Esophagus muscularis mucosa (tissue), 3 donors: ENCODE results near the gene BIN1.

Experiments used
- EP300 ChIP-seq: sonication (generic); formaldehyde crosslinking; IDR thresholded peaks from one replicate; pipeline ENCODE4 v1.6.1; 2017; ENCODE audit warnings: antibody characterized with exemption
- TF ChIP-seq, protein P1 (sequence below), 3 experiments: fragments of 200-600 bp in 2 of 3; fragments of 450-650 bp in 1 of 3; sonication (generic) in 2 of 3; IDR thresholded peaks; one replicate each; pipeline ENCODE4 v1.5.1; 2017 to 2019; ENCODE audit warnings: antibody characterized with exemption in 3 of 3, mild to moderate bottlenecking in 2 of 3, moderate library complexity in 1 of 3

DNA sequence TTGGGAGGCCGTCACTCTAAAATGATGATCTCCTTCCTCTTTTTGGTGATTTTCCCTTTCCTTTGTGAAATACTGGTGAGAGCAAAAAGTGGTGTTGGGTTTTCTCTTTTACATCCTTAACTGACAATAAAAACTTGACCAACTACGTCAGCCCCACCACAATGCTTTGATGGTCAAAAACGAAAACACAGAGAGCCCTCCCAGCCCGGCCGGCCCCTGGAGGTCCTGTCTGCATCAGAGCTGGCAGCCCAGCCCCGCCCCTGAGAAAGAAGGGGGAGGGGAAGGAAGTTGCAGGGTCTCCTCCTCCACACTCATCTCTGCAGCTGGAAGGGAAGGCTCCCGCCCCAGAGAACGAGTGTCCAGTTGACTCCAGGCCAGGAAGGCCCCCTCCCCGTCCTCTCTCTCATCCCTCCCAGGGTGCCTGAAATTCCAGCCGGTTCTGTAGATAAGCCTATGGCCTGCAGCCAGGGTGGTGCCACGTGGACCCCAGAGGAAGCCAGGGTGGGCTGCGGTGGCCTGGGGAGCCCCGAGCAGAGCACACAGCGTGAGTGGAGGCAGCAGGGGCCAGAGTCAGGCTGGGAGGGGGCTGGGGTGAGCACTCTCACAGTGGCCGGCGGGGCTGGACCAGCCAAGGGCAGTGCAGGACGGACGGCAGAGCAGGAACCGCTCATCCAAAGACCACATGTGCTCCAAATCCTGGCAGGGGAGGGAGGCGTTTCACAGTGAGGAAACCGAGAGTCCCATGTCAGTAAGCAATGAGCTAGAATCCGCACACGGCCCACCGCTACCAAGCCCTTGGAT lies 19.8 kb downstream of the BIN1 start:
- TF ChIP-seq, protein P1, sequence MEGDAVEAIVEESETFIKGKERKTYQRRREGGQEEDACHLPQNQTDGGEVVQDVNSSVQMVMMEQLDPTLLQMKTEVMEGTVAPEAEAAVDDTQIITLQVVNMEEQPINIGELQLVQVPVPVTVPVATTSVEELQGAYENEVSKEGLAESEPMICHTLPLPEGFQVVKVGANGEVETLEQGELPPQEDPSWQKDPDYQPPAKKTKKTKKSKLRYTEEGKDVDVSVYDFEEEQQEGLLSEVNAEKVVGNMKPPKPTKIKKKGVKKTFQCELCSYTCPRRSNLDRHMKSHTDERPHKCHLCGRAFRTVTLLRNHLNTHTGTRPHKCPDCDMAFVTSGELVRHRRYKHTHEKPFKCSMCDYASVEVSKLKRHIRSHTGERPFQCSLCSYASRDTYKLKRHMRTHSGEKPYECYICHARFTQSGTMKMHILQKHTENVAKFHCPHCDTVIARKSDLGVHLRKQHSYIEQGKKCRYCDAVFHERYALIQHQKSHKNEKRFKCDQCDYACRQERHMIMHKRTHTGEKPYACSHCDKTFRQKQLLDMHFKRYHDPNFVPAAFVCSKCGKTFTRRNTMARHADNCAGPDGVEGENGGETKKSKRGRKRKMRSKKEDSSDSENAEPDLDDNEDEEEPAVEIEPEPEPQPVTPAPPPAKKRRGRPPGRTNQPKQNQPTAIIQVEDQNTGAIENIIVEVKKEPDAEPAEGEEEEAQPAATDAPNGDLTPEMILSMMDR (IDR thresholded peaks at IDR 0.05): no peak
- no peak for TF ChIP-seq EP300
